Nephron (organoid): ENCODE data around the gene COL16A1.

Experiments
- H3K27ac Mint-ChIP-seq, 3 experiments: 2 replicates each; pipeline ENCODE4 v1.8.0; 2020; ENCODE audit warnings: mixed read lengths in 3 of 3, mild to moderate bottlenecking in 2 of 3, moderate library complexity in 1 of 3
- H3K27me3 Mint-ChIP-seq: 2 replicates; pipeline ENCODE4 v1.8.0; 2021; ENCODE audit warnings: low read depth, mild to moderate bottlenecking, moderate library complexity, mixed read lengths
- H3K36me3 Mint-ChIP-seq: 2 replicates; pipeline ENCODE4 v1.8.0; 2020; ENCODE audit warnings: low read depth, mixed read lengths
- H3K4me1 Mint-ChIP-seq: 2 replicates; pipeline ENCODE4 v1.8.0; 2020; ENCODE audit warnings: mixed read lengths
- H3K4me3 Mint-ChIP-seq, 3 experiments: 2 replicates each; pipeline ENCODE4 v1.8.0; 2020; ENCODE audit warnings: mild to moderate bottlenecking in 3 of 3, mixed read lengths in 3 of 3, moderate library complexity in 2 of 3
- H3K9me3 Mint-ChIP-seq: 2 replicates; pipeline ENCODE4 v1.8.0; 2020; ENCODE audit warnings: mixed read lengths
- TF ChIP-seq, protein P1 (sequence below), 3 experiments: fragments of 200-600 bp; sonication (generic); IDR thresholded peaks; one replicate each; pipeline ENCODE4 v1.5.0; 2021; ENCODE audit warnings: antibody characterized with exemption in 3 of 3; ENCODE audit not compliant: unreplicated experiment in 3 of 3

The COL16A1 gene

DNA sequence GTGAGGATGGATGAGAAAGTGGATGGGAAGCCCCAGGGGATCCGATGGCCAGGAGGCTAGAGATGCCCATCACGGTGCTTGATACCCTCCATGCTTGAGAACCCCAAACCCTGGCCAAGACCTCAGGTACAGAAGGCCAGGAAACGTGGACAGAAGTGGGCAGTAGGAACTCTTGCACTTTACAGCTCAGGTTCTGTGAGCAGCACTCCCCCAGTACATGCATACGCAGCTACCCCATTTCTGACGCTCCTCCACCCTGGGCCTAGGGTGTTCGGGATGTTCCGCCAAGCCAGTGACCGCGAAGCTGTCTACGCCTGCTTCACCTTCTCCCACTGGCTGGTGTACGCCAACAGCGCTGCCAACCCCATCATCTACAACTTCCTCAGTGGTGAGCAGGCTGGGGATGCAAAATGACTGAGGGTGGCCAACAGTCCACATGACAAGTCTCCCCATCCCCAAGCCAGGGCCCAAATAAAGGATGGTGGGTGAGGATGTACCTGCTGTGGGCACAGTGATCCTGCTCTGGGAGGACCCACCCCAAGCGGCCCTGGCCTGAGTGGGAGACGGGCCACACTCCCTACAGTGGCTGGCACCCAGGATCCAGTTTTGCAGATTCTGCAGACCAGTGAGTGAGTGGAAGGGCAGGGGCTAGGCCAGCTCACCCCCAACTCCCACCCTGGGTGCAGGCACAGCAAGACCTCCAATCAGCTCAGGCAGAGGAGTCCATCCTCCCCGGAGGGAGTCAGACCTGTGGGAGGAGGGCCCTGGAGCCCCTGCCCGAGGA, 78.9 kb downstream of the COL16A1 start:
- H3K4me1 Mint-ChIP-seq = peaks cover 23% of the 10 kb centered on the region
- H3K4me3 Mint-ChIP-seq = no peak overlapping the region
- H3K27me3 Mint-ChIP-seq = peaks cover 4% of the 10 kb centered on the region
- TF ChIP-seq, protein P1, sequence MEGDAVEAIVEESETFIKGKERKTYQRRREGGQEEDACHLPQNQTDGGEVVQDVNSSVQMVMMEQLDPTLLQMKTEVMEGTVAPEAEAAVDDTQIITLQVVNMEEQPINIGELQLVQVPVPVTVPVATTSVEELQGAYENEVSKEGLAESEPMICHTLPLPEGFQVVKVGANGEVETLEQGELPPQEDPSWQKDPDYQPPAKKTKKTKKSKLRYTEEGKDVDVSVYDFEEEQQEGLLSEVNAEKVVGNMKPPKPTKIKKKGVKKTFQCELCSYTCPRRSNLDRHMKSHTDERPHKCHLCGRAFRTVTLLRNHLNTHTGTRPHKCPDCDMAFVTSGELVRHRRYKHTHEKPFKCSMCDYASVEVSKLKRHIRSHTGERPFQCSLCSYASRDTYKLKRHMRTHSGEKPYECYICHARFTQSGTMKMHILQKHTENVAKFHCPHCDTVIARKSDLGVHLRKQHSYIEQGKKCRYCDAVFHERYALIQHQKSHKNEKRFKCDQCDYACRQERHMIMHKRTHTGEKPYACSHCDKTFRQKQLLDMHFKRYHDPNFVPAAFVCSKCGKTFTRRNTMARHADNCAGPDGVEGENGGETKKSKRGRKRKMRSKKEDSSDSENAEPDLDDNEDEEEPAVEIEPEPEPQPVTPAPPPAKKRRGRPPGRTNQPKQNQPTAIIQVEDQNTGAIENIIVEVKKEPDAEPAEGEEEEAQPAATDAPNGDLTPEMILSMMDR (IDR thresholded peaks at IDR 0.05; ENCODE audit: unreplicated experiment in 3 of 3) = no peak
- no peaks in the 10 kb centered on the region for H3K9me3 Mint-ChIP-seq
- peaks cover 10% of the 10 kb centered on the region for H3K36me3 Mint-ChIP-seq
- no peak overlapping the region for H3K27ac Mint-ChIP-seq

DNA sequence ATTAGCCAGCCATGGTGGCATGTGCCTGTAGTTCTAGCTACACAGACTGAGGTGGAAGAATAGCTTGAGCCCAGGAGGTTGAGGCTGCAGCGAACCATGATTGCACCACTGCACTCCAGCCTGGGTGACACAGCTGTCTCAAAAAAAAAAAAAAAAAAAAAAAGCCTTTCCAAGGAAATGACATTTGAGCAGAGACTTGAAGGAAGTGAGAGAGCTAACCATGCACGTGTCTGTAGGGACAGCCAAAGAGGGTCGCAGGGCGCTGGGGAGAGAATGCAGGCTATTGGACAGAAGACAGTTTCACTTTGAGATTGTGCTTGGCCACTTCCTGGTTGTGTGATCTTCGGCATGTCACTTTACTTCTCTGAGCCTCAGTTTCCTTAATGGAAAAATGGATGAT, 79.5 kb downstream of the COL16A1 start:
- Mint-ChIP-seq H3K36me3 (peaks cover 4% of the 10 kb centered on the region), H3K4me1 (peaks cover 23% of the 10 kb centered on the region), H3K4me3 (no peak overlapping the region), H3K27ac (no peak overlapping the region), H3K9me3 (no peaks in the 10 kb centered on the region), H3K27me3 (peaks cover 5% of the 10 kb centered on the region)
- TF ChIP-seq, protein P1 (IDR thresholded peaks at IDR 0.05; ENCODE audit: unreplicated experiment in 3 of 3) = no peak

DNA sequence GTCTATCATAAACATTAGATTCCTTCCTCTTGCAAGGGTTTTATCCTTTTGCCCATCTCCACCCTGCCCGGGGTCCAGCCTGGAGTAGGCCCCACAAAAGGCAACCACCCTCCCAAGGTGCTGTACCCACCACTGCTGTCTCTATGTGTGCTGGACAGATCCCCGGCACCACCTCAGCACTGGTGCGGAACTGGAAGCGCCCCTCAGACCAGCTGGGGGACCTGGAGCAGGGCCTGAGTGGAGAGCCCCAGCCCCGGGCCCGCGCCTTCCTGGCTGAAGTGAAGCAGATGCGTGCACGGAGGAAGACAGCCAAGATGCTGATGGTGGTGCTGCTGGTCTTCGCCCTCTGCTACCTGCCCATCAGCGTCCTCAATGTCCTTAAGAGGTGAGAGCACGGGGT, 80.5 kb downstream of the COL16A1 start:
- Mint-ChIP-seq H3K4me1 (peaks cover 23% of the 10 kb centered on the region), H3K27ac (no peak overlapping the region), H3K9me3 (no peaks in the 10 kb centered on the region), H3K4me3 (no peak overlapping the region), H3K36me3 (peaks cover 4% of the 10 kb centered on the region), H3K27me3 (peaks cover 14% of the 10 kb centered on the region)
- TF ChIP-seq, protein P1 (IDR thresholded peaks at IDR 0.05; ENCODE audit: unreplicated experiment in 3 of 3) = no peak

DNA sequence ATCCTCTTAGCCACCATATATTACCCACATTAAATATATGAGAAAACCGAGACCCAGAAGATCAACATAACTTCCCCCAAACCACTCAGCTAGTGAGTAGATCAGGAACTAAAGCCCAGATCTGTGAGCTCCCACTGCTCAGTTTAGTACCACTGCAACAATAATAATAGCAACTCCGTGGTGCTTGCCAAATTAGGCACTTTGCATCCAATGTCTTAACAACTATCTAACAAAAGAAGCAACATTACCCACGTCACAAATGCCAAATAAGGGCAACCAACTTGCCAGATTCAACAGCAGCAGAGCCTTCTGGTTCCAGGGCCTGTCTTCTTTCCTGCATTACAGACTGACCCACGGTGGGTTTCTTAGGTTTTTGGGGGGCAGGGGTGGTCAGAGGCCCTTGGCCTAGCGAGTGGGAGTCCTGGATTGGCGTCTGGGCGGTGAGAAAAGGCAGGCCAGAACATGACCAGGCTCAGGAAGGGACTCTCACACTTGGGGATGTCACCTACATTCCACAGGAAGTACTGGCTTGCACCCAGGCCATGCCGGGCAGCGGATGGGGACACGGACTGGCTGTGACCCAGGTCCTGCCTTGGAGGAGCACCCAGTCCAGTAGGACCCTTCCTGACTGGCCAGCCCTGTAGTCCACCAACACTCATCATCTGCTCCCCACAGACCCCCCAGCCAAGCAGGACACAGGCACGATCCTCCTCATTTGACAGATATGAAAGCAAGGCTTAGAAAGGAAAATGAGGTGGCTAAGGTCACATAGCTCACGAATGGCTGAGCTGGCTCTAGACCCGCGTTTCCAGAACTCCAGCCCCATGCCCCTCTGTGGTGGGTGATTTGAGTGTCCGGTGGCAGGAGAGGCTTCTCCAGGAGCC, 81.7 kb downstream of the COL16A1 start:
- Mint-ChIP-seq H3K27ac (no peak overlapping the region), H3K4me3 (no peak overlapping the region), H3K9me3 (no peaks in the 10 kb centered on the region), H3K4me1 (peaks cover 17% of the 10 kb centered on the region), H3K27me3 (peaks cover 22% of the 10 kb centered on the region), H3K36me3 (no peaks in the 10 kb centered on the region)
- TF ChIP-seq, protein P1 (IDR thresholded peaks at IDR 0.05; ENCODE audit: unreplicated experiment in 3 of 3) = no peak

DNA sequence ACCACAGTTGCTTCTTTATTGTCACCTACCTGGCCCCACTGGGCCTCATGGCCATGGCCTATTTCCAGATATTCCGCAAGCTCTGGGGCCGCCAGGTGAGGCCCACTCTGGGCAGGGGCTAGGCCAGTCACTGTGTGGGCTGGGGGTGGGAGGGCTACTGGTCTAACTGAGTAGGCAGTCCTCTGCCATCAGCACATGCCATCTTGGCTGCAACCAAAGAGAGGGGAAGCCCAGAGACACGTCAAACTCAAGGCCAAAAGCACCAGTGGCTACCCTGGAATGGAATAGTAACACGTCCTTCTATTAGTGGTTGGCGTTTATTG, 82.4 kb downstream of the COL16A1 start:
- Mint-ChIP-seq H3K27me3 (peaks cover 25% of the 10 kb centered on the region), H3K4me3 (no peak overlapping the region), H3K4me1 (peaks cover 16% of the 10 kb centered on the region), H3K36me3 (no peaks in the 10 kb centered on the region), H3K9me3 (no peaks in the 10 kb centered on the region), H3K27ac (no peak overlapping the region)
- TF ChIP-seq, protein P1 (IDR thresholded peaks at IDR 0.05; ENCODE audit: unreplicated experiment in 3 of 3) = no peak
